Cardiac fibroblast (primary cell): ENCODE measurements around the gene PHACTR1.

Experiments used
- DNase-seq, 2 donors: peaks; one replicate each; pipeline versions ENCODE4 v3.0.0 to v3.0.0-alpha.2; 2010; ENCODE audit warnings: low read depth in 2 of 2
- H3K4me3 ChIP-seq, 2 donors: replicated peaks in 1 of 2; 1 replicate in 1 of 2; 2 replicates in 1 of 2; pipeline ENCODE4 v1.5.1; 2011; ENCODE audit warnings: low read depth in 2 of 2, low read length in 2 of 2, mild to moderate bottlenecking in 2 of 2, moderate library complexity in 1 of 2
- CTCF ChIP-seq: IDR thresholded peaks from one replicate; pipeline ENCODE4 v1.5.1; 2011; ENCODE audit warnings: low read depth, mild to moderate bottlenecking, low read length, inconsistent platforms

PHACTR1 gene

GRCh38 chr6:12709116-12709515 is 7.5 kb upstream of the PHACTR1 start:
- no peak overlapping the region for H3K4me3 ChIP-seq
- DNase-seq: peak; percentile 17 to 18
- TF ChIP-seq CTCF: no peak

DNA sequence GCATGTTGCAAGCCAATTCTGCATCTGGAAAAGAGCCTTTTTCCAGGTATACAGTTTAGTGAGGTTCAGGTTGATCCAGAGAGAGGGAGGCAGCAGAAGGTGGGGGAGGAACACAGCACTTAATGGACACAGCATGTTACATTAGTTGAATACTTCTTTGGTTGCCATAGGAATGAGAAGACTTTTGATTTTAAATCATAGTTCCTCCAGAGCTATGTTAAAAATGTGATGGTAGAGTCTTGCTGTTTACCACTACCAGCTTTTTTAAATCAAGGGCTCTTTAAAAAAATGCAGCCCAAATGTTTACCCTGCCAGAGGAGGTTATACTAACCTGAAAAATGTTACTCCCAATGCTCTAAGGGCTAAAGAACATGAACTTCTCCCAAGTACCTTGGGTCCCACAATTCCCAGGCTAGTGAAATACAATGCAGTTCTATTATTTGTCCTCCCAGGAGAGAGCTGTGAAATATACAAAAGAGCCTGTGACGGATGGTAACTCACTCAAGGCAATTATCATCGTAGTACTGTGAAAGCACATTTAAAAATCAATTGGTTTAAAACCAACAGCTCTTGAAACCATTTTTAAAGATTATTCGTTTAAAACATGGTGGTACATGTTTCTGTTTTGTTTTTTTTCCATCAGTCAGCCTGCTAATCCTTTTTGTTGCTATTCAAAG is 6.9 kb upstream of the PHACTR1 start:
- TF ChIP-seq CTCF: no peak
- no peak for DNase-seq

GRCh38 chr6:12710921-12711320 is 5.6 kb upstream of the PHACTR1 start:
- DNase-seq: no peak
- H3K4me3 ChIP-seq: no peak overlapping the region
- no peak for TF ChIP-seq CTCF

More for the DNA sequence above, 6.9 kb upstream of the PHACTR1 start:
- no peak overlapping the region for H3K4me3 ChIP-seq

GRCh38 chr6:12714022-12714421 is 2.5 kb upstream of the PHACTR1 start:
- no peak for TF ChIP-seq CTCF
- DNase-seq: no peak
- H3K4me3 ChIP-seq: no peak overlapping the region

DNA sequence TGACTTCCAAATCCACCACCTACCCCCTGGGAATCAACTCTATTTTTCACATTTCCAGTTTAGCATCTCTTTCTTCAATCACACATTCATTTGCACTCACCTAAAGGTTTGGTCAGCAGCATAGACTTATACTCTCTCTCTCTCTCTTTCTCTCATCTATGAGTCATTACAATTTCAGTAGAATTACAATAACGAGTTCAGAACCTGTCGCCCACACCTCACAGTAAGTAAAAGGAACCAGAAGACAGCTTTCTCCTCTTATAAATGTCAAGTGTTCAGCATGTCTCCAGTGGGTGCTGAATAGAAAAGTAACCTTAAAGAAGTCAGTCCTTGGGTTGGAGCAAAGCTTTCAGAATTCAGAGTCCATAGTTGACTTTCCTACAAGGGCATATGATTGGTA is 1.1 kb upstream of the PHACTR1 start:
- no peak for TF ChIP-seq CTCF
- H3K4me3 ChIP-seq: no peak overlapping the region
- DNase-seq: no peak

- TF ChIP-seq CTCF: no peak
- no peak overlapping the region for H3K4me3 ChIP-seq
- no peak for DNase-seq
Observed at GRCh38 chr6:12717356-12717755, 789 bp downstream of the PHACTR1 start.

DNA sequence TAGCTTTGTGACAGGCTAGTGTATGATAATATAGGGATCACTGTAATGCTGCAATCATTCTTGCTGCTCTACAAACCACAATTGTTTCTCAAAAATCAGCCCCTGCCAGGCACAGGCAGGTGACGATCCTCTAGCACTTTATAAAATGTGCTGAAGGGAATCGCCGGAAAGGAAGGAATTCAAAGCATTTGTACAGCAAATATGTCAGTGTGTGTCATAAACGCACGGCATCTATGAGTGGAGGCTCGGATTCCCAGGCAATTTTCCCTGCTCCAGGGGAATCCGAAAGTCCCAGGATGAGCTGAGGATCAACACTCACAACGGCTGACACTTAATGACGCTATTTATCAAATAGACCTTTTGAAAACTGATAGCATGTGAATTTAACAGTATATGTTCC is 1.4 kb downstream of the PHACTR1 start:
- H3K4me3 ChIP-seq: no peak overlapping the region
- TF ChIP-seq CTCF: no peak
- DNase-seq: peak; percentile 16 to 45
